CD4-positive, alpha-beta T cell (primary cell): ENCODE data around the gene MMD2. TPM values are rescaled to one million over a fixed set of nuclear protein-coding genes. Genes with fewer than 3 reads are reported as not detected.

Experiments
- ATAC-seq: fragments of 200-7000 bp; cut with Tn5 transposase; one replicate; pipeline ENCODE4 v1.10.0; 2022; ENCODE audit warnings: mild to moderate bottlenecking; ENCODE audit not compliant: poor library complexity
- CTCF ChIA-PET: fragments of 350-600 bp; sonication (Branson Sonifier 250); formaldehyde crosslinking; loops from one replicate; lab custom pipeline; 2021; ENCODE audit warnings: antibody characterized with exemption, inconsistent platforms; lab: Charles Lee
- POLR2A ChIA-PET: fragments of 350-600 bp; sonication (Branson Sonifier 250); formaldehyde crosslinking; loops from one replicate; lab custom pipeline; 2021; ENCODE audit warnings: antibody characterized with exemption, inconsistent platforms; lab: Charles Lee
- DNase-seq, 14 experiments: peaks; one replicate each; pipeline ENCODE4 v3.0.0-alpha.2; 2013 to 2020; ENCODE audit warnings: mixed read lengths in 2 of 14
- H3K27ac ChIP-seq, 2 donors: one replicate each; pipeline versions ENCODE4 v1.5.1 to v1.7.0; 2013; ENCODE audit warnings: low read length in 2 of 2, low read depth in 1 of 2, mild to moderate bottlenecking in 1 of 2
- H3K27me3 ChIP-seq, 2 experiments: 1 replicate in 1 of 2; 2 replicates in 1 of 2; pipeline versions ENCODE4 v1.6.1 to v1.7.0; 2013; ENCODE audit warnings: low read length in 2 of 2, control low read depth in 1 of 2, mild to moderate bottlenecking in 1 of 2, moderate library complexity in 1 of 2; ENCODE audit not compliant: insufficient read depth in 2 of 2, control insufficient read depth in 1 of 2
- H3K36me3 ChIP-seq: one replicate; pipeline ENCODE4 v1.6.1; 2013; ENCODE audit warnings: low read length, control low read depth; ENCODE audit not compliant: insufficient read depth
- H3K4me1 ChIP-seq: one replicate; pipeline ENCODE4 v1.6.1; 2013; ENCODE audit warnings: low read length, control low read depth; ENCODE audit not compliant: insufficient read depth
- H3K4me3 ChIP-seq: one replicate; pipeline ENCODE4 v1.5.1; 2013; ENCODE audit warnings: mild to moderate bottlenecking, low read length, moderate library complexity
- H3K9me3 ChIP-seq, 2 experiments: 1 replicate in 1 of 2; 2 replicates in 1 of 2; pipeline versions ENCODE4 v1.6.1 to v1.7.0; 2013; ENCODE audit warnings: low read length in 2 of 2, mild to moderate bottlenecking in 2 of 2, control low read depth in 1 of 2, moderate library complexity in 1 of 2; ENCODE audit not compliant: control insufficient read depth in 1 of 2, insufficient read depth in 1 of 2
- H3K27ac Mint-ChIP-seq: one replicate; pipeline ENCODE4 v1.8.0; 2020; ENCODE audit warnings: mixed read lengths
- H3K27me3 Mint-ChIP-seq: one replicate; pipeline ENCODE4 v1.8.0; 2021; ENCODE audit warnings: mixed read lengths
- H3K36me3 Mint-ChIP-seq: one replicate; pipeline ENCODE4 v1.8.0; 2021; ENCODE audit warnings: low read depth, mixed read lengths
- H3K4me1 Mint-ChIP-seq: one replicate; pipeline ENCODE4 v1.8.0; 2021; ENCODE audit warnings: low read depth, mixed read lengths
- H3K4me3 Mint-ChIP-seq: one replicate; pipeline ENCODE4 v1.8.0; 2020; ENCODE audit warnings: mild to moderate bottlenecking, mixed read lengths
- H3K9me3 Mint-ChIP-seq: one replicate; pipeline ENCODE4 v1.8.0; 2020; ENCODE audit warnings: mixed read lengths
- intact Hi-C, 2 experiments: fragments of 100-400 bp; cut with DNase I in 1 of 2; cut with micrococcal nuclease in 1 of 2; formaldehyde crosslinking; loops; one replicate each; pipeline versions ENCODE4 v1.15.1 to v1.9.0; 2023 to 2025; cut with DNase I, micrococcal nuclease
- total RNA-seq, 174 experiments: library from RNA in 2 of 174; stranded (reverse) in 2 of 174; gene quantifications; one replicate each; pipeline ENCODE4 v1.2.3 and lab custom pipeline; 2021 to 2026
- TF ChIP-seq, protein P1 (sequence below): fragments of 200-600 bp; IDR thresholded peaks from one replicate; pipeline ENCODE4 v1.8.0; 2022; ENCODE audit warnings: antibody characterized with exemption, mild to moderate bottlenecking

MMD2 gene
- total RNA-seq, 2 experiments from 2014 or later, result not detected

DNA sequence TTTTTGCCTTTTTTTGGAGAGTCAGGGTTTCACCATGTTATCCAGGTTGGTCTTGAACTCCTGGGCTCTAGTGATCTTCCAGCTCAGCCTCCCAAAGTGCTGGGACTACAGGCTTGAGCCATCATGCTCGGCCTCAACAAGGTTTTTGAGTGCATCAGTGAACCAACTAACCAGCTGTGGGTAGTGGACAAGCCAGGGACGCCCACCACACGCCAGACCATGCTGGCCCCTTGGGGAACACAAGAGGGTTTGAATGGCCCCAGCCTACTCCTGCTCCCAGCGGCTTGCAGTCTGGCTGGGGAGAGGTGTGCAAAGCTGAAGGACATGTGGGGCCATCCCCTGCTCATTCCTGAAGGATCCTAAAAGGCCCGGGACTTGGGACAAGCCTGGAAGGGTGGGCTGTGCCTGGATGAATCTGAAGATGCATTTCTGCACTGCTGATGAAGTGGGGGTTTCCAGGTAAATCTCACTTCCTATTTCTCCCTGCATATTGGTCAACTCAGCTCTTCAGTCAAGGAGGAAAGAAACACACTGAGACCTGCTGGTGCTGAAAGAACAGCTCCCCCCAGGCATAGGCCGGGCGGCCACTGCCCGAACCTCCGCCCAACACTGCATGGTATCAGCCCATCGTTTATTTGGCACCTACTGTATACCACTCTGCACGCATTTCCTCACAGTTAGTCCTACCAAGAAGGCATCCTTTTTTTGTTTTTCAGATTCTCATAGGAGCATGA lies 6.9 kb downstream of the MMD2 start:
- H3K27ac ChIP-seq, result no peak overlapping the region
- intact Hi-C loops, result no loop called here
- TF ChIP-seq, protein P1, sequence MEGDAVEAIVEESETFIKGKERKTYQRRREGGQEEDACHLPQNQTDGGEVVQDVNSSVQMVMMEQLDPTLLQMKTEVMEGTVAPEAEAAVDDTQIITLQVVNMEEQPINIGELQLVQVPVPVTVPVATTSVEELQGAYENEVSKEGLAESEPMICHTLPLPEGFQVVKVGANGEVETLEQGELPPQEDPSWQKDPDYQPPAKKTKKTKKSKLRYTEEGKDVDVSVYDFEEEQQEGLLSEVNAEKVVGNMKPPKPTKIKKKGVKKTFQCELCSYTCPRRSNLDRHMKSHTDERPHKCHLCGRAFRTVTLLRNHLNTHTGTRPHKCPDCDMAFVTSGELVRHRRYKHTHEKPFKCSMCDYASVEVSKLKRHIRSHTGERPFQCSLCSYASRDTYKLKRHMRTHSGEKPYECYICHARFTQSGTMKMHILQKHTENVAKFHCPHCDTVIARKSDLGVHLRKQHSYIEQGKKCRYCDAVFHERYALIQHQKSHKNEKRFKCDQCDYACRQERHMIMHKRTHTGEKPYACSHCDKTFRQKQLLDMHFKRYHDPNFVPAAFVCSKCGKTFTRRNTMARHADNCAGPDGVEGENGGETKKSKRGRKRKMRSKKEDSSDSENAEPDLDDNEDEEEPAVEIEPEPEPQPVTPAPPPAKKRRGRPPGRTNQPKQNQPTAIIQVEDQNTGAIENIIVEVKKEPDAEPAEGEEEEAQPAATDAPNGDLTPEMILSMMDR, result no peak
- DNase-seq (no peak), ATAC-seq (no peak)
- peaks cover 5% of the 10 kb centered on the region for H3K9me3 Mint-ChIP-seq
- H3K36me3 ChIP-seq, result no peaks in the 10 kb centered on the region
- peaks cover 67% of the 10 kb centered on the region for H3K27me3 Mint-ChIP-seq
- no peak overlapping the region for H3K4me3 ChIP-seq
- ChIA-PET CTCF (no interaction called here), POLR2A (no interaction called here)
- H3K9me3 ChIP-seq, result peaks cover 5 to 18% of the 10 kb centered on the region in 2 experiments
- H3K4me1 Mint-ChIP-seq, result no peaks in the 10 kb centered on the region
- no peak overlapping the region for H3K27ac Mint-ChIP-seq
- H3K27me3 ChIP-seq, result peaks cover 18 to 31% of the 10 kb centered on the region in 2 experiments
- H3K36me3 Mint-ChIP-seq, result no peaks in the 10 kb centered on the region
- H3K4me1 ChIP-seq, result no peaks in the 10 kb centered on the region
- no peak overlapping the region for H3K4me3 Mint-ChIP-seq

DNA sequence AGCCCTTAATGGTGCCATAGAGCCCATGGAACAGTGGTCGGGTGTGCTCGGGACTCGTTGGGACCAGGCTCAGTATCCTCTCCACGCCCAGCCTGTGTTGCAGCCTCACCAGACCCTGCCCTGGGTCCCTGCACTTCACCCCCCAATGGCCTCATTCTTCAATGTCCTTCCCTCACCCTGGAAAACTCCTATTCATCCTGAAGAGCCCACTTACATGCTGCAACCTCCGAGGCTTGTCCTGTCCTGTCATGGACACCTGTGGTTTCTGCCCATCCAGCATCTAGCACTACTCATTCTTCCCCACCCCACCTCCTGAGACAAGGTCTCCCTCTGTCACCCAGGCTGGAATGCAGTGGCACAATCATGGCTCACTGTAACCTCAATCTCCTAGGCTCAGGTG lies 7.7 kb downstream of the MMD2 start:
- peaks cover 5 to 18% of the 10 kb centered on the region in 2 experiments for H3K9me3 ChIP-seq
- no peak overlapping the region for H3K27ac Mint-ChIP-seq
- H3K27me3 Mint-ChIP-seq, result peaks cover 63% of the 10 kb centered on the region
- no peaks in the 10 kb centered on the region for H3K4me1 ChIP-seq
- intact Hi-C loops, result no loop called here
- TF ChIP-seq, protein P1, result no peak
- H3K4me1 Mint-ChIP-seq, result no peaks in the 10 kb centered on the region
- H3K4me3 ChIP-seq, result no peak overlapping the region
- no peaks in the 10 kb centered on the region for H3K36me3 Mint-ChIP-seq
- no peak overlapping the region for H3K27ac ChIP-seq
- no peaks in the 10 kb centered on the region for H3K36me3 ChIP-seq
- H3K9me3 Mint-ChIP-seq, result peaks cover 5% of the 10 kb centered on the region
- POLR2A ChIA-PET, result no interaction called here
- no peak overlapping the region for H3K4me3 Mint-ChIP-seq
- peaks cover 13 to 25% of the 10 kb centered on the region in 2 experiments for H3K27me3 ChIP-seq
- DNase-seq (no peak), ATAC-seq (no peak)
- CTCF ChIA-PET, result no interaction called here

DNA sequence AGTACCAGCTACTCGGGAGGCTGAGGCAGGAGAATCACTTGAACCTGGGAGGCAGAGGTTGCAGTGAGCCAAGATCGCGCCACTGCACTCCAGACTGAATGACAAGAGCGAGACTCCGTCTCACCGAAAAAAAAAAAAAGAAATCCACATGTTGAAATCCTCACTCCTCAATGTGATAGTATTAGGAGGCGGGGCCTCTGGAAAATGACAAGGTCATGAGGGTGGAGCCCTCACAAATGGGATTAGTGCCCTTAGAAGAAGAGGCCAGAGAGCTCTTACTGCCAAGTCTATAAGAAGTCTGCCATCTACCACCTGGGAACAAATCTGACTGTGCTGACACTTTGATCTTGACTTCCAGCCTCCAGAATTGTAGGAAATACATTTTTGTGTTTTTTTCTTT lies 10.6 kb downstream of the MMD2 start:
- no peak for DNase-seq
- intact Hi-C loops, result no loop called here

More for the DNA sequence above, 10.6 kb downstream of the MMD2 start:
- Histone ChIP-seq H3K9me3 (peaks cover 5 to 25% of the 10 kb centered on the region in 2 experiments), H3K36me3 (no peaks in the 10 kb centered on the region), H3K27ac (no peak overlapping the region), H3K4me1 (no peaks in the 10 kb centered on the region), H3K4me3 (no peak overlapping the region), H3K27me3 (peaks cover 4 to 9% of the 10 kb centered on the region in 2 experiments)
- Mint-ChIP-seq H3K9me3 (peaks cover 5% of the 10 kb centered on the region), H3K27ac (no peak overlapping the region), H3K4me3 (no peak overlapping the region), H3K4me1 (no peaks in the 10 kb centered on the region), H3K27me3 (peaks cover 47% of the 10 kb centered on the region), H3K36me3 (no peaks in the 10 kb centered on the region)
- ChIA-PET POLR2A (interaction anchor here (0.6 kb wide), 1 partner anchor 15 kb away, joined by 3 read pairs; no protein-coding TSS in a partner anchor), CTCF (no interaction called here)
- TF ChIP-seq, protein P1, result no peak
- no peak for ATAC-seq
